H1 (cell line): ENCODE data around the gene ZBTB22.
"Not testable (repeated sequence)": the region's sequence is repeated elsewhere in the genome, so short reads cannot be mapped to it uniquely, and the experiment has no call there.

Source experiments
- POLR2A ChIP-seq, 2 experiments: IDR thresholded peaks; 1 replicate in 1 of 2; 2 replicates in 1 of 2; pipeline ENCODE4 v1.6.1; 2011; ENCODE audit warnings: low read depth in 2 of 2, low read length in 2 of 2, mild to moderate bottlenecking in 2 of 2; ENCODE audit errors: control extremely low read depth in 1 of 2
- POLR2AphosphoS5 ChIP-seq: IDR thresholded peaks from 2 replicates; pipeline ENCODE4 v1.6.1; 2011; ENCODE audit warnings: low read depth, low read length
- POU5F1 ChIP-seq: IDR thresholded peaks from 2 replicates; pipeline ENCODE4 v1.6.1; 2011; ENCODE audit warnings: low read depth, mild to moderate bottlenecking, low read length, moderate library complexity
- RNF2 ChIP-seq: fragments of 200-900, 300-1000 bp; sonication (generic); IDR thresholded peaks from 2 replicates; pipeline ENCODE4 v1.7.1; 2016; ENCODE audit warnings: borderline replicate concordance, low read depth, mild to moderate bottlenecking, antibody characterized with exemption, low read length; ENCODE audit not compliant: poor library complexity, severe bottlenecking; ENCODE audit errors: missing control alignments
- TEAD4 ChIP-seq: IDR thresholded peaks from 2 replicates; pipeline ENCODE4 v1.6.1; 2012; ENCODE audit warnings: low read depth, low read length, inconsistent platforms, mixed read lengths
- YY1 ChIP-seq: IDR thresholded peaks from 2 replicates; pipeline ENCODE4 v1.6.1; 2011; ENCODE audit warnings: low read depth, mild to moderate bottlenecking, low read length
- TF ChIP-seq, protein P1 (sequence below), 3 experiments: IDR thresholded peaks; 1 replicate in 2 of 3; 2 replicates in 1 of 3; pipeline versions ENCODE4 v1.5.1 to v1.6.1; 2011; ENCODE audit warnings: low read length in 3 of 3, mild to moderate bottlenecking in 3 of 3, inconsistent platforms in 2 of 3, low read depth in 1 of 3, moderate library complexity in 1 of 3; ENCODE audit not compliant: insufficient read depth in 1 of 3; ENCODE audit errors: control extremely low read depth in 1 of 3
- TF ChIP-seq, protein P2 (sequence below): IDR thresholded peaks from 2 replicates; pipeline ENCODE4 v1.6.1; 2012; ENCODE audit warnings: inconsistent platforms
- TF ChIP-seq, protein P3 (sequence below): IDR thresholded peaks from 2 replicates; pipeline ENCODE4 v1.6.1; 2012; ENCODE audit warnings: low read length, inconsistent platforms

DNA sequence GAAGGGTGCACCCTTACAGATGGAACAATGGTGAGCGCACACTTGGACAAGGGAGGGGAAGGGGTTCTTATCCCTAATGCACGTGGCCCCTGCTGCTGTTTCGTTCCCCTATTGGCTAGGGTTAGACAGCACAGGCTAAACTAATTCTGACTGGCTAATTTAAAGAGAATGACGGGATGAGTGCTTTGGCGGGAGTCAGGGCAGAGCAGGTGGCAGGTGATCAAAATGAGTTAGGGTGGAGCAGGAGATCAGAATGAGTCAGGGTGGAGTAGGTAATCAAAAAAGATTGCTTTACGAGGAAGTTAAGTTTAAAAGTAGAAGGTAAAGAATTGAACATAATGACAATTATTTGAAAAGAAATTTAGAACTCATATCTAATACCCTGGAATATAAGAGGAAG is 38.3 kb upstream of the ZBTB22 start:
- TF ChIP-seq POLR2A (IDR thresholded peaks at IDR 0.05; ENCODE audit: control extremely low read depth in 1 of 2, low read depth in 2 of 2, low read length in 2 of 2); RNF2; POLR2AphosphoS5; TEAD4; YY1; POU5F1: not testable (repeated sequence)
- TF ChIP-seq, protein P1, sequence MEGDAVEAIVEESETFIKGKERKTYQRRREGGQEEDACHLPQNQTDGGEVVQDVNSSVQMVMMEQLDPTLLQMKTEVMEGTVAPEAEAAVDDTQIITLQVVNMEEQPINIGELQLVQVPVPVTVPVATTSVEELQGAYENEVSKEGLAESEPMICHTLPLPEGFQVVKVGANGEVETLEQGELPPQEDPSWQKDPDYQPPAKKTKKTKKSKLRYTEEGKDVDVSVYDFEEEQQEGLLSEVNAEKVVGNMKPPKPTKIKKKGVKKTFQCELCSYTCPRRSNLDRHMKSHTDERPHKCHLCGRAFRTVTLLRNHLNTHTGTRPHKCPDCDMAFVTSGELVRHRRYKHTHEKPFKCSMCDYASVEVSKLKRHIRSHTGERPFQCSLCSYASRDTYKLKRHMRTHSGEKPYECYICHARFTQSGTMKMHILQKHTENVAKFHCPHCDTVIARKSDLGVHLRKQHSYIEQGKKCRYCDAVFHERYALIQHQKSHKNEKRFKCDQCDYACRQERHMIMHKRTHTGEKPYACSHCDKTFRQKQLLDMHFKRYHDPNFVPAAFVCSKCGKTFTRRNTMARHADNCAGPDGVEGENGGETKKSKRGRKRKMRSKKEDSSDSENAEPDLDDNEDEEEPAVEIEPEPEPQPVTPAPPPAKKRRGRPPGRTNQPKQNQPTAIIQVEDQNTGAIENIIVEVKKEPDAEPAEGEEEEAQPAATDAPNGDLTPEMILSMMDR (IDR thresholded peaks at IDR 0.05; ENCODE audit: control extremely low read depth in 1 of 3, insufficient read depth in 1 of 3, low read depth in 1 of 3, low read length in 3 of 3), result not testable (repeated sequence)
- TF ChIP-seq, protein P2, sequence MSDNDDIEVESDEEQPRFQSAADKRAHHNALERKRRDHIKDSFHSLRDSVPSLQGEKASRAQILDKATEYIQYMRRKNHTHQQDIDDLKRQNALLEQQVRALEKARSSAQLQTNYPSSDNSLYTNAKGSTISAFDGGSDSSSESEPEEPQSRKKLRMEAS, result not testable (repeated sequence)
- TF ChIP-seq, protein P3, sequence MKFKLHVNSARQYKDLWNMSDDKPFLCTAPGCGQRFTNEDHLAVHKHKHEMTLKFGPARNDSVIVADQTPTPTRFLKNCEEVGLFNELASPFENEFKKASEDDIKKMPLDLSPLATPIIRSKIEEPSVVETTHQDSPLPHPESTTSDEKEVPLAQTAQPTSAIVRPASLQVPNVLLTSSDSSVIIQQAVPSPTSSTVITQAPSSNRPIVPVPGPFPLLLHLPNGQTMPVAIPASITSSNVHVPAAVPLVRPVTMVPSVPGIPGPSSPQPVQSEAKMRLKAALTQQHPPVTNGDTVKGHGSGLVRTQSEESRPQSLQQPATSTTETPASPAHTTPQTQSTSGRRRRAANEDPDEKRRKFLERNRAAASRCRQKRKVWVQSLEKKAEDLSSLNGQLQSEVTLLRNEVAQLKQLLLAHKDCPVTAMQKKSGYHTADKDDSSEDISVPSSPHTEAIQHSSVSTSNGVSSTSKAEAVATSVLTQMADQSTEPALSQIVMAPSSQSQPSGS, result not testable (repeated sequence)
